GM13976 (cell line): Measurements from ENCODE around the gene COX19.

ENCODE experiments used
- DNase-seq: peaks from one replicate; pipeline ENCODE4 v3.0.0; 2012; ENCODE audit warnings: low spot score
- CTCF ChIP-seq: IDR thresholded peaks from 2 replicates; pipeline ENCODE4 v1.5.1; 2012; ENCODE audit warnings: borderline replicate concordance, mild to moderate bottlenecking; ENCODE audit not compliant: insufficient read depth; ENCODE audit errors: extremely low read depth, missing control alignments, control extremely low read depth
- in situ Hi-C: fragments of 300-500 bp; cut with MboI; formaldehyde crosslinking; loops from one replicate; pipeline ENCODE4 v1.12.0; 2022; ENCODE audit warnings: low sequenced_read_pairs, mixed read lengths, inconsistent platforms; ENCODE audit not compliant: unreplicated experiment

Gene COX19

GRCh38 chr7:951881-952547, 23.3 kb downstream of the COX19 start:
- TF ChIP-seq CTCF, result no peak
- no peak for DNase-seq
- in situ Hi-C loops, result no loop called here

GRCh38 chr7:949021-949934, 26.1 kb downstream of the COX19 start:
- no peak for TF ChIP-seq CTCF
- DNase-seq, result no peak
- in situ Hi-C loops, result no loop called here

- no peak for DNase-seq
- no peak for TF ChIP-seq CTCF
- in situ Hi-C loops, result no loop called here
Measured at GRCh38 chr7:947391-948210, 27.7 kb downstream of the COX19 start.

- no peak for TF ChIP-seq CTCF
- in situ Hi-C loops, result no loop called here
- DNase-seq, result no peak
Measured at GRCh38 chr7:946256-946996, 28.9 kb downstream of the COX19 start.

GRCh38 chr7:945556-946255, 29.6 kb downstream of the COX19 start:
- DNase-seq, result no peak
- TF ChIP-seq CTCF, result no peak
- in situ Hi-C loops, result no loop called here

- in situ Hi-C loops, result no loop called here
- TF ChIP-seq CTCF, result no peak
- DNase-seq, result no peak
Measured at GRCh38 chr7:945147-945555, 30.2 kb downstream of the COX19 start.
